CD4-positive, alpha-beta T cell treated with Interleukin-4 for 1 hour (primary cell): ENCODE data around the gene DMAC2L.
"Not testable (repeated sequence)": the region's sequence is repeated elsewhere in the genome, so short reads cannot be mapped to it uniquely, and the experiment has no call there.

Source experiments
- DNase-seq, 2 donors: peaks; one replicate each; pipeline ENCODE4 v3.0.0-alpha.2; 2020 to 2022

The DMAC2L gene

GRCh38 chr14:50331596-50331995 lies 19.5 kb downstream of the DMAC2L start:
- DNase-seq, result no peak

- no peak for DNase-seq
Measured at GRCh38 chr14:50333014-50333509, 20.9 kb downstream of the DMAC2L start.

DNA sequence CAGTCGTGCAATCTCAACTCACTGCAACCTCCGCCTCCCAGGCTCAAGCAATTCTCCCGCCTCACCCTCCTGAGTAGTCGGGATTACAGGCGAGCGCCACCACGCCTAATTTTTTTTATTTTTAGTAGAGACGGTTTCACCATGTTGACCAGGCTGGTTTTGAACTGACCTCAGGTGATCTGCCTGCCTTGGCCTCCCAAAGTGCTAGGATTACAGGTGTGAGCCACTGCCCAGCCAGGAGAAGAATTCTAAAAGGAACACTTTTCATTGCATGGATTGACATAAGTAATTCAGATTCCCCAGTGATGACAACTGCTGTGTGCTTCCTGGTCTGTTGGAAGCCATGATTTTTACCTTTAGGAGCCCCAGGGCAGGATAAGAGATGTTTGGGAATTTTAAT lies 22.1 kb downstream of the DMAC2L start:
- no peak for DNase-seq

DNA sequence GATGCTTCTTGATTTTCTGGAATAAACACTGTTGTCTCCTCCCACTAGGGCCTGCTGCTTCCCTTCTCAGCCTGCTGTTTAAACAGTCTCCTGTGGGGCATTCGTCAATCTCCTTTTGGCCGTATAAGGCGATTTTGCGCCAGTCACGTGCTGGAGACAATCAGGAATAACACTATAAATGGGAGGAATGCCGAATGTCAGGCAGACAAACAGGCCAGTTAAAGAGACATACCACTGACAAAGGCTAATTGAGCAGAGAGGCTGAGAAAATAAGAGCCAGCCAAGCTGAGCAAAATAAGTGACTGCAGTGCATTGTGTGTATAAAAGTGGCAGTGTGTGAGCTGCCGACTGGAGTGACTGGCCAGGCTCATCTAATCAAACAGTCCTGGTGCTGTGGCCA lies 23.3 kb downstream of the DMAC2L start:
- no peak for DNase-seq

- DNase-seq, result no peak
Measured at GRCh38 chr14:50335989-50336824, 24.1 kb downstream of the DMAC2L start.

DNA sequence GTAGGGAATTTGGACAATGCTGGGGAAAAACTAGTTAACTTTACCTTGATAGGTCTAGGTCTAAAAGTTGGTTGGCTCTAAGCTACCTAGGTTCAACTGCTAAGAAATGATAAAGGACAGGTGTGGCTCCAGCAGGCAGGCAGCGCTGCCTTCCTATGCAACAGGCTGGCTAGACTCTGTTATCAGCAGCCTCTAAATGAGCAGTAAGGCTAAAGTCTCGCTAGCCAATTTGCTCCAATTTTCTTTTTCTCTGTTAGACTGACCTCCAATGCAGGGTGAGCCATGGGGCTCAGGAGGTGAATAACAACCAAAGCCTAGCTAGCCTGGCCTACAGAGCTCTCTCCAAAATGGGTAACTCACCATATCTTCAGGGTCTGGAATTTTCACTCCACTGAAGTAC lies 26.5 kb downstream of the DMAC2L start:
- no peak for DNase-seq

DNA sequence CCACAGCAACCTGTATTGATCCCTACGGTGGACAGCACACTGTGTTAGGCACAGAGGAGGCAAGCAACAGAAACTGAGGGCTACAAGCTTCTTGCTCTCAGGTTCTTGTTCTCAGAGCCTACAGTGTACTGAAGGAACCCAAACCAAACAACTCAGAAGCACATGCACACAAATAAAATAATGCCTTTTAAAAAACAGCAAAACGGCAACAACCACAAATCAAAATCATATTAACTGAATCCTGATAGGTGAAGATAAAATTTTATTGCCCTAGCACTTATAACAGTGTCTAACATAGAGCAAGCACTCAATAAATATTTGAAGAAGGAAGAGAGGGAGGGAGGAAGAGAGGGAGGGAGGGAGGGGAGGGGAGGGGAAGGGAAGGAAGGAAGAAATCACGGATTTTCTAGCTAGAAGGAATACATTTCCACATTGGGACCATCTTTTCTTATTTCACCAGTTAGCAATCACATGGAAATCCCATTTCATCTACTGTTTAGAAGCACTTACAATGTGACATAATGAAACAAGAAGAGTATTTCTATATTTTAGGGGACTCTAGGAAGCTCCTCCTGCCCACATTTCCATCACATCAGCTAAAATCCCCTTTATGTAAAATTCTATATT lies 27.2 kb downstream of the DMAC2L start:
- DNase-seq, result no peak

GRCh38 chr14:50340045-50340444 lies 27.9 kb downstream of the DMAC2L start:
- DNase-seq, result no peak

GRCh38 chr14:50340963-50341362 lies 28.8 kb downstream of the DMAC2L start:
- no peak for DNase-seq

DNA sequence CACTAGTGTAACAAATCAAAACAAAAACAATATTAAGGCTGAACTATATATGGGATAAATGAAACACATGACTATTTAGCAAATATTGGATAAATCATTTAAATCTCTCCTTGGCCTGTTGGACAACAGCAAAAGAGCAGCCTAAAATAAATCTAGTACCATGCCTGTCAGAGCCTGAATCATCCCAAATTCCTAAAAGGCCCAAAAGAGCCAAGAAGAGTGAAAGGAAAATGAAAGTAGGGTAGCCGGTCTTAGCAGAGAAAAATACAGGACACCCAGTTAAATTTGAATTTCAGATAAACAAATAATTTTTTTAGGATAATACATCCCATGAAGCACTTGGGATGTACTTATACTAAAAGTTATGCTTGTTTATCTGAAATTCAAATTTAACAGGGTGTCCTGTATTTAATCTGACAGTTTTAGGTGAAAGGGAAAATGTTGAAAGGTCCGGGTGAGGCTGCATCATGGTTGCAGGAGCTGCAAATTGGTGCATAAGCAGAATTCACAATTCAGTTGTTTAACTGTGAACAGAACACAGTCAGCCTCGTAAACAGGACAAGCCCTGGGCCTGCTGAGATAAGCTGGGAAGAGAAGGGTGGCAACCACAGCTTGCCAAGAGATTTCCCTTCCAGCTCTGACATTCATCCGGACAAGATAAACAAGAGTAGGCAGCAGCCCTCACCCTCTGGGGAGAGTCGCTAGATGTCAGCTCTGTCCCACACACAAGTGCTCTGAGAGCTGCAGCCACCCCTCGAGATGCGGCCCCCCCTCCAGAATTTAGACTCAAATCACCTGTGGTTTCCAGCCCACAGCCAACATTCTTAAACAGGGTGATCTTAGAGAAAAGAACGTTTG lies 30.3 kb downstream of the DMAC2L start:
- DNase-seq, result peak; percentile 42 to 67

- no peak for DNase-seq
Measured at GRCh38 chr14:50343434-50343833, 31.3 kb downstream of the DMAC2L start.

- DNase-seq, result peak in 1 of 2 donors; percentile 9
Measured at GRCh38 chr14:50344116-50344775, 32.1 kb downstream of the DMAC2L start.

- no peak for DNase-seq
Measured at GRCh38 chr14:50344876-50345563, 32.9 kb downstream of the DMAC2L start.

DNA sequence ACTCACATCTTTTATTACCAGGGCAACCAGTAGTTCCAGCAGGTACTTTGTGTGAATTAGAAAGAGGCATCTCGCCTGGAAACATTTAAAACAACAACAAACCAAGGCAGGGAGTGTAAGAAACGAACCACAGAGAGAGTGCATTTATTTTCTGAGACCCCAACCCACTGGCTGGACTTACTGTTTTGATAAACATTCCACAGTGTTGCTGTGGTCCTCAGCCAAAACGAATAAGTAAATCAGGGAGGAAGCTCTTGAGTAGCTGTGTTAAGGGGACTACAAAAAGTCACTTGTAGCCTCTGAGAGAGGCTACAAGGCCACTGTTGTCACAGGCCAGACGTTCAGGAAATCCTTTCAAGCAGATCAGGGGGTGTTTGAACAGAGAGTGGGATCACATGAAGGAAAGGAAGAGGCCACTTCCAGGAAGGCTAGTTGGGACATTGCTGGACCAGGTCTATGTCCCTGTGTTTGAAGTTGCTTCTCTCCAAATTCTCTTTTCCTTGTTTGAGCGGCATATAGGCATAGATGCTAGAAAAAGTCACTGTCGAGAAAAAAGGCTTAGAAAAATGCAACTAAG lies 33.8 kb downstream of the DMAC2L start:
- DNase-seq, result no peak

DNA sequence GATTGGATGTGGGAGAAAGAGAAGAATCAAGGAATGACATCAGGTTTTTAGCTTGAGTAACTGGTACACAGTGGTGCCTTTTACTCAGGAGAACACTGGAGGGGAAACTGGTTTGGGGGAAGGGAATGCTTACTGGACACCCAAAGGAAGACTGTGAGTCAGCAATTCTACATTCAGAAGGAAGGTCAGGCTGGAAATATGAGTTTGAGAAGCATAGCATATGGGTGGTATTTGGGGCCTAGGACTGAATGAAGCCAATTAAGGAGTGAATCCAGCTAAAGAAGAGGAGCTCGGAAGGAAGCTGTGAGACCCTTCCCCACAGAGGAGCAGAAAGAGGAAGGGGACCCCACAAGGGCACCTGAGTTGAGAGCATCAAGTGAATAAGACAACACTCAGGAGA lies 35.4 kb downstream of the DMAC2L start:
- no peak for DNase-seq

GRCh38 chr14:50348933-50349332 lies 36.8 kb downstream of the DMAC2L start:
- DNase-seq, result no peak

DNA sequence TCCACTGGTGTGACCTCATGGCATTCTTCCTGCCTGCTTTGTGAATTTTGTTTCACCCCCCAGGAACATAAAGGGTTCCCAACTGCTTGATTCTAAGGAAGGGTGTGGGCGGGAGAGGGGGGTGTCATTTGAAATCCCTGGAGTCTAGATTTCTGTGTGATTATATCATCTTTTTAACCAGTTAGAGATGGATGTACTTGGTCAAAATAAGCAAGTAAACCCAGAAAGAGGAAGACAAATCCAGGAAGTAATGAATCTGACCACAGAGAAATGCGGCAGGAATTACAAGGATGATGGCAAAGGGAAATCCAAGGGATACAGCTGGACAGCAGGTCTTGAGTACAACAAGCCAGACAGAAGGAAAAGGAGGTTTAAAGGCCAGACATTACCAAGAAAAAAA lies 38.9 kb downstream of the DMAC2L start:
- no peak for DNase-seq

- no peak for DNase-seq
Measured at GRCh38 chr14:50352584-50352983, 40.5 kb downstream of the DMAC2L start.

DNA sequence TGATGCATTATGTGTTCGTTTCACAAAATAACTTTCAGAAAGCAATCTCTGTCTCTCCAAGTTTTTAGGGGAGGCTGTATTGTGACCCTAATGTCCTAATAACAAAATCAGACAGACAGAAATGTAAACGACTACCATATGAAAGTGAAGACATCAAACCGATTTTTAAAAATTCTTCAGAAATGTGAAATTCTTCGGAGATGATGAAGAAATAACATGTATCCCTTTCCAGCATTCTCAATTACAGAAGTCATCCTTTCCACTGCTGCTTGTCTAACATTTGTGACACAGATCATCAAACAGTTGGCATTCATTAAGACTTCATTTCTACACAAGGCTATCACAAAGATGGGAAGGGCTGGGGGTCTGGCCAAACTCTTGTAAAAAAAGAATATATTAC lies 41.0 kb downstream of the DMAC2L start:
- DNase-seq, result no peak

- no peak for DNase-seq
Measured at GRCh38 chr14:50354527-50354926, 42.4 kb downstream of the DMAC2L start.

DNA sequence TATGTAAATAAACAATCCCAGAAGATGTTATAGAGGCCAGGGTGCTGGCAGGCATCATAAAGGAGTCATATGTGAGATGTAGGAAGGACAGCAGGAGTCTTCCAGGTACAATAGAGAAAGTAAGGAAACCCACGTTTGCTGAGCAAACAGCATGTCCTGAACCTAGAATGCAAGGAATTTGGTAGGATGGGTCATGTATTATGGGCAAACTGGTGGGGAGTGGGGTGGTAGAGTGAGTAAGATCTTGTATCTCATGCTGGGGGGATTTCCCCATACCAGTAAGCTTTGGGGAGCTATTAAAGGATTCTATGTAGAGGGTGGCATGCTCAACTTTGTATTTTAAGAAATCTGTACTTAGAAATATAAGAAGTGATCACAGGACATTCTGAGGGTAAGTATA lies 43.6 kb downstream of the DMAC2L start:
- DNase-seq, result no peak

DNA sequence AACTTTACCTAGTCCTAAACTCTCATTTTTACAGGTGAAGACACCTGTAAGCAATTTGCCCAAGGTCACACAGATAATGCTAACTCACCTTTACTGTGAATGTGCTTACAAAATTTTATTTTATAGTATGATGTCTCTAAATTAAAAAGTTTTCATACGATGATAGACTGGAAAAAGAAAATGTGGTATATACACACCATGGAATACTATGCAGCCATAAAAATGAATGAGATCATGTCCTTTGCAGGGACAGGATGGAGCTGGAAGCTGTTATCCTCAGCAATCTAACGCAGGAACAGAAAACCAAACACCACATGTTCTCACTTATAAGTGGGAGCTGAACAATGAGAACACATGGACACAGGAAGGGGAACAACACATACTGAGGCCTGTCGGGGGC lies 44.2 kb downstream of the DMAC2L start:
- DNase-seq, result not testable (repeated sequence)
